HCT116 (cell line): ENCODE data around the gene ZC3H13. TPM values are rescaled to one million over a fixed set of nuclear protein-coding genes. Genes with fewer than 3 reads are reported as not detected.

Experiments
- ATAC-seq: fragments of 200-7000 bp; cut with Tn5 transposase; 2 replicates; pipeline ENCODE4 v1.9.1; 2020; ENCODE audit warnings: mild to moderate bottlenecking, moderate library complexity
- BruUV-seq: library from RNA; stranded (reverse); fragments of 400-500 nt; replicated peaks from 2 replicates; lab custom pipeline; 2021; lab: Mats Ljungman, UMichigan
- CTCF ChIA-PET: fragments of 300-600 bp; sonication (Branson Sonifier 250); formaldehyde crosslinking; loops from one replicate; lab custom pipeline; 2021; ENCODE audit warnings: antibody characterized with exemption; lab: Charles Lee
- POLR2A ChIA-PET: fragments of 300-600, 350-600 bp; sonication (Branson Sonifier 250); formaldehyde crosslinking; loops from one replicate; lab custom pipeline; 2021; ENCODE audit warnings: antibody characterized with exemption; lab: Charles Lee
- RAD21 ChIA-PET, 2 experiments: fragments of 300-600 bp; sonication (Branson Sonifier 250); formaldehyde crosslinking; loops; one replicate each; lab custom pipeline; 2023; ENCODE audit warnings: low total read pairs in 2 of 2; ENCODE audit not compliant: uncharacterized antibody in 2 of 2, unreplicated experiment in 2 of 2, low non-redundant PET in 1 of 2; lab: Charles Lee
- DNase-seq: peaks from one replicate; pipeline ENCODE4 v3.0.0-alpha.2; 2010; ENCODE audit warnings: low read depth, low spot score
- H2AFZ ChIP-seq: fragments of 200-600 bp; shearing (Covaris generic), sonication (generic); 2 replicates; pipeline ENCODE4 v1.6.1; 2017; ENCODE audit warnings: low read depth, mixed run types, mixed read lengths, antibody characterized with exemption, low read length; ENCODE audit not compliant: poor library complexity, severe bottlenecking
- H3K27ac ChIP-seq: 2 replicates; pipeline ENCODE4 v1.5.1; 2012; ENCODE audit warnings: low read depth, low read length
- H3K27me3 ChIP-seq: fragments of 200-600 bp; sonication (generic); 2 replicates; pipeline ENCODE4 v1.6.1; 2016; ENCODE audit warnings: mixed run types, low read length, mixed read lengths; ENCODE audit not compliant: insufficient read depth
- H3K36me3 ChIP-seq, 2 experiments: fragments of 200-500 bp in 1 of 2; fragments of 200-600 bp in 1 of 2; sonication (Bioruptor generic) in 1 of 2; sonication (generic) in 1 of 2; 2 replicates each; pipeline versions ENCODE4 v1.5.1 to v1.6.1; 2014 to 2016; ENCODE audit warnings: low read length in 2 of 2, inconsistent platforms in 1 of 2, mixed read lengths in 1 of 2, mixed run types in 1 of 2; ENCODE audit not compliant: insufficient read depth in 2 of 2, control insufficient read depth in 1 of 2
- H3K4me1 ChIP-seq, 2 experiments: fragments of 200-600 bp in 1 of 2; sonication (generic) in 1 of 2; 2 replicates each; pipeline versions ENCODE4 v1.5.1 to v1.6.1; 2012 to 2017; ENCODE audit warnings: low read length in 2 of 2, inconsistent platforms in 1 of 2, mild to moderate bottlenecking in 1 of 2, mixed read lengths in 1 of 2, mixed run types in 1 of 2, moderate library complexity in 1 of 2; ENCODE audit not compliant: insufficient read depth in 2 of 2, control insufficient read depth in 1 of 2
- H3K4me2 ChIP-seq: fragments of 200-600 bp; sonication (generic); 2 replicates; pipeline ENCODE4 v1.6.1; 2017; ENCODE audit warnings: mixed run types, low read length, mixed read lengths
- H3K4me3 ChIP-seq, 2 experiments: fragments of 200-600 bp in 1 of 2; sonication (generic) in 1 of 2; replicated peaks in 1 of 2; 2 replicates each; pipeline ENCODE4 v1.5.1; 2011 to 2016; ENCODE audit warnings: low read length in 2 of 2, control low read depth in 1 of 2, low read depth in 1 of 2, mild to moderate bottlenecking in 1 of 2, mixed read lengths in 1 of 2, mixed run types in 1 of 2
- H3K79me2 ChIP-seq: fragments of 200-600 bp; sonication (generic); 2 replicates; pipeline ENCODE4 v1.6.1; 2017; ENCODE audit warnings: mild to moderate bottlenecking, mixed run types, low read length, moderate library complexity, mixed read lengths; ENCODE audit not compliant: insufficient read depth
- H3K9ac ChIP-seq: fragments of 200-600 bp; sonication (generic); 2 replicates; pipeline ENCODE4 v1.6.1; 2016; ENCODE audit warnings: low read length, mixed read lengths
- H3K9me2 ChIP-seq: fragments of 200-600 bp; sonication (generic), shearing (Covaris generic); 2 replicates; pipeline ENCODE4 v1.6.1; 2017; ENCODE audit warnings: mixed run types, mild to moderate bottlenecking, moderate library complexity; ENCODE audit not compliant: insufficient read depth
- H3K9me3 ChIP-seq, 2 experiments: fragments of 200-500 bp in 1 of 2; fragments of 200-600 bp in 1 of 2; sonication (Bioruptor generic) in 1 of 2; sonication (generic) in 1 of 2; 2 replicates each; pipeline ENCODE4 v1.6.1; 2014 to 2017; ENCODE audit warnings: low read length in 2 of 2, mixed read lengths in 2 of 2, inconsistent platforms in 1 of 2, low read depth in 1 of 2, mild to moderate bottlenecking in 1 of 2, mixed run types in 1 of 2, moderate library complexity in 1 of 2; ENCODE audit not compliant: control insufficient read depth in 1 of 2, insufficient read depth in 1 of 2
- H4K20me1 ChIP-seq: fragments of 200-600 bp; sonication (generic), shearing (Covaris generic); 2 replicates; pipeline ENCODE4 v1.6.1; 2017; ENCODE audit warnings: mixed run types, mild to moderate bottlenecking, moderate library complexity; ENCODE audit not compliant: insufficient read depth
- ATF3 ChIP-seq: IDR thresholded peaks from 2 replicates; pipeline ENCODE4 v1.6.1; 2012
- CBX3 ChIP-seq: IDR thresholded peaks from 2 replicates; pipeline ENCODE4 v1.6.1; 2012; ENCODE audit warnings: low read depth
- CEBPB ChIP-seq: IDR thresholded peaks from 2 replicates; pipeline ENCODE4 v1.6.1; 2012; ENCODE audit warnings: low read depth
- EGR1 ChIP-seq: IDR thresholded peaks from 2 replicates; pipeline ENCODE4 v1.6.1; 2012; ENCODE audit warnings: low read depth
- EZH2 ChIP-seq: fragments of 200-600 bp; sonication (generic); IDR thresholded peaks from 2 replicates; pipeline ENCODE4 v1.6.1; 2017; ENCODE audit warnings: antibody characterized with exemption, mixed run types
- EZH2phosphoT487 ChIP-seq: fragments of 200-600 bp; IDR thresholded peaks from 2 replicates; pipeline ENCODE4 v1.6.1; 2018; ENCODE audit warnings: antibody characterized with exemption, borderline replicate concordance
- JUND ChIP-seq: IDR thresholded peaks from 2 replicates; pipeline ENCODE4 v1.6.1; 2012
- MAX ChIP-seq: IDR thresholded peaks from 2 replicates; pipeline ENCODE4 v1.6.1; 2012
- POLR2A ChIP-seq: IDR thresholded peaks from 2 replicates; pipeline ENCODE4 v1.7.0; 2011; ENCODE audit warnings: borderline replicate concordance; ENCODE audit not compliant: insufficient read depth, insufficient read length; ENCODE audit errors: extremely low read depth
- POLR2AphosphoS5 ChIP-seq: IDR thresholded peaks from 2 replicates; pipeline ENCODE4 v1.6.1; 2011; ENCODE audit warnings: mild to moderate bottlenecking, low read depth, low read length, moderate library complexity
- RAD21 ChIP-seq: IDR thresholded peaks from 2 replicates; pipeline ENCODE4 v1.6.1; 2012; ENCODE audit warnings: low read depth, mild to moderate bottlenecking
- SP1 ChIP-seq: IDR thresholded peaks from 2 replicates; pipeline ENCODE4 v1.6.1; 2012; ENCODE audit warnings: low read depth
- SRF ChIP-seq: IDR thresholded peaks from 2 replicates; pipeline ENCODE4 v1.6.1; 2012; ENCODE audit warnings: low read depth
- YY1 ChIP-seq: IDR thresholded peaks from 2 replicates; pipeline ENCODE4 v1.6.1; 2011; ENCODE audit warnings: low read length, low read depth, moderate library complexity, mild to moderate bottlenecking; ENCODE audit not compliant: insufficient replicate concordance; ENCODE audit errors: extremely low read depth
- ZBTB33 ChIP-seq: IDR thresholded peaks from 2 replicates; pipeline ENCODE4 v1.6.1; 2011; ENCODE audit warnings: mild to moderate bottlenecking, low read length, moderate library complexity; ENCODE audit not compliant: insufficient replicate concordance; ENCODE audit errors: extremely low read depth
- ZNF274 ChIP-seq: fragments of 200-500 bp; sonication (Bioruptor generic); IDR thresholded peaks from 2 replicates; pipeline ENCODE4 v1.6.1; 2014; ENCODE audit warnings: mild to moderate bottlenecking, low read depth, low read length, inconsistent platforms
- intact Hi-C: fragments of 100-400 bp; cut with micrococcal nuclease; formaldehyde crosslinking; loops from 2 replicates; pipeline ENCODE4 v1.10.0; 2022
- total RNA-seq: library from RNA; stranded (reverse); gene quantifications from one replicate; pipeline ENCODE4 v1.2.1, GENCODE V29; 2021; ENCODE audit not compliant: unreplicated experiment
- TF ChIP-seq, protein P1 (sequence below), 3 experiments: fragments of 200-600 bp in 1 of 3; sonication (generic) in 1 of 3; IDR thresholded peaks in 2 of 3; conservative IDR thresholded peaks in 1 of 3; 2 replicates each; pipeline ENCODE4 v1.5.1; 2012 to 2017; ENCODE audit warnings: low read depth in 2 of 3, low read length in 2 of 3, antibody characterized with exemption in 1 of 3, borderline replicate concordance in 1 of 3, control low read depth in 1 of 3, mild to moderate bottlenecking in 1 of 3, mixed read lengths in 1 of 3, mixed run types in 1 of 3, moderate library complexity in 1 of 3; ENCODE audit not compliant: insufficient read depth in 1 of 3

The ZC3H13 gene
- total RNA-seq, 1 experiment from 2014 or later, result 37.9 TPM

GRCh38 chr13:45975337-45975736 lies 77.2 kb downstream of the ZC3H13 start:
- Histone ChIP-seq H4K20me1 (no peaks in the 10 kb centered on the region), H3K27me3 (no peaks in the 10 kb centered on the region), H2AFZ (no peak overlapping the region), H3K4me2 (no peak overlapping the region), H3K79me2 (no peaks in the 10 kb centered on the region), H3K4me1 (no peaks in the 10 kb centered on the region), H3K9ac (no peak overlapping the region), H3K9me2 (no peaks in the 10 kb centered on the region)
- ATAC-seq, result no peak
- no peak for DNase-seq
- ChIA-PET POLR2A (no interaction called here), CTCF (no interaction called here)
- intact Hi-C loops, result no loop called here
- no peak for TF ChIP-seq ATF3
- no peak for TF ChIP-seq EZH2phosphoT487
- no peak for TF ChIP-seq ZBTB33
- TF ChIP-seq POLR2AphosphoS5, result no peak
- no peak for TF ChIP-seq YY1
- TF ChIP-seq RAD21, result no peak
- TF ChIP-seq ZNF274, result no peak
- TF ChIP-seq, all 23 proteins: peak for 0
- no peak overlapping the region for H3K27ac ChIP-seq
- no peak overlapping the region for H3K4me3 ChIP-seq
- no peaks in the 10 kb centered on the region for H3K9me3 ChIP-seq
- TSS peak; percentile 51 for BruUV-seq
- peaks cover 0 to 10% of the 10 kb centered on the region in 2 experiments; a peak in 3 of 4 replicates for H3K36me3 ChIP-seq
- RAD21 ChIA-PET, result no interaction called here

- DNase-seq (no peak), ATAC-seq (no peak)
- H3K27me3 ChIP-seq, result no peaks in the 10 kb centered on the region
- H3K9me2 ChIP-seq, result no peaks in the 10 kb centered on the region
- ChIA-PET POLR2A (no interaction called here), CTCF (no interaction called here), RAD21 (no interaction called here)
- H4K20me1 ChIP-seq, result no peaks in the 10 kb centered on the region
- H3K4me1 ChIP-seq, result no peaks in the 10 kb centered on the region
- no peak overlapping the region for H2AFZ ChIP-seq
- H3K27ac ChIP-seq, result no peak overlapping the region
- no peaks in the 10 kb centered on the region for H3K9me3 ChIP-seq
- H3K4me3 ChIP-seq, result no peak overlapping the region
- no TSS peak for BruUV-seq
- H3K79me2 ChIP-seq, result no peaks in the 10 kb centered on the region
- intact Hi-C loops, result no loop called here
- H3K9ac ChIP-seq, result no peak overlapping the region
- H3K36me3 ChIP-seq, result peaks cover 3 to 12% of the 10 kb centered on the region in 2 experiments
- H3K4me2 ChIP-seq, result no peak overlapping the region
- no peak for TF ChIP-seq EZH2phosphoT487
- TF ChIP-seq MAX, result no peak
- no peak for TF ChIP-seq SRF
- TF ChIP-seq EGR1, result no peak
- TF ChIP-seq POLR2A, result no peak
- no peak for TF ChIP-seq CEBPB
- no peak for TF ChIP-seq CBX3
- TF ChIP-seq EZH2, result no peak
- no peak for TF ChIP-seq JUND
- TF ChIP-seq ATF3, result no peak
- TF ChIP-seq POLR2AphosphoS5, result no peak
- TF ChIP-seq, protein P1, sequence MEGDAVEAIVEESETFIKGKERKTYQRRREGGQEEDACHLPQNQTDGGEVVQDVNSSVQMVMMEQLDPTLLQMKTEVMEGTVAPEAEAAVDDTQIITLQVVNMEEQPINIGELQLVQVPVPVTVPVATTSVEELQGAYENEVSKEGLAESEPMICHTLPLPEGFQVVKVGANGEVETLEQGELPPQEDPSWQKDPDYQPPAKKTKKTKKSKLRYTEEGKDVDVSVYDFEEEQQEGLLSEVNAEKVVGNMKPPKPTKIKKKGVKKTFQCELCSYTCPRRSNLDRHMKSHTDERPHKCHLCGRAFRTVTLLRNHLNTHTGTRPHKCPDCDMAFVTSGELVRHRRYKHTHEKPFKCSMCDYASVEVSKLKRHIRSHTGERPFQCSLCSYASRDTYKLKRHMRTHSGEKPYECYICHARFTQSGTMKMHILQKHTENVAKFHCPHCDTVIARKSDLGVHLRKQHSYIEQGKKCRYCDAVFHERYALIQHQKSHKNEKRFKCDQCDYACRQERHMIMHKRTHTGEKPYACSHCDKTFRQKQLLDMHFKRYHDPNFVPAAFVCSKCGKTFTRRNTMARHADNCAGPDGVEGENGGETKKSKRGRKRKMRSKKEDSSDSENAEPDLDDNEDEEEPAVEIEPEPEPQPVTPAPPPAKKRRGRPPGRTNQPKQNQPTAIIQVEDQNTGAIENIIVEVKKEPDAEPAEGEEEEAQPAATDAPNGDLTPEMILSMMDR (IDR thresholded peaks at IDR 0.05 in 2 of 3, conservative IDR thresholded peaks at IDR 0.05 in 1 of 3; ENCODE audit: borderline replicate concordance in 1 of 3, insufficient read depth in 1 of 3, low read depth in 2 of 3, low read length in 2 of 3), result no peak
- TF ChIP-seq SP1, result no peak
Measured at GRCh38 chr13:45974500-45974899, 78.0 kb downstream of the ZC3H13 start.
